Right hindlimb (tissue), 1 donor: ENCODE results near the gene DLL1.
A peak's percentile ranks its signal among the peaks of the same experiment; 100 is the strongest.

Source experiments
- DNase-seq: peaks from one replicate; pipeline ENCODE4 v3.0.0-alpha.2; 2018

Gene DLL1

DNA sequence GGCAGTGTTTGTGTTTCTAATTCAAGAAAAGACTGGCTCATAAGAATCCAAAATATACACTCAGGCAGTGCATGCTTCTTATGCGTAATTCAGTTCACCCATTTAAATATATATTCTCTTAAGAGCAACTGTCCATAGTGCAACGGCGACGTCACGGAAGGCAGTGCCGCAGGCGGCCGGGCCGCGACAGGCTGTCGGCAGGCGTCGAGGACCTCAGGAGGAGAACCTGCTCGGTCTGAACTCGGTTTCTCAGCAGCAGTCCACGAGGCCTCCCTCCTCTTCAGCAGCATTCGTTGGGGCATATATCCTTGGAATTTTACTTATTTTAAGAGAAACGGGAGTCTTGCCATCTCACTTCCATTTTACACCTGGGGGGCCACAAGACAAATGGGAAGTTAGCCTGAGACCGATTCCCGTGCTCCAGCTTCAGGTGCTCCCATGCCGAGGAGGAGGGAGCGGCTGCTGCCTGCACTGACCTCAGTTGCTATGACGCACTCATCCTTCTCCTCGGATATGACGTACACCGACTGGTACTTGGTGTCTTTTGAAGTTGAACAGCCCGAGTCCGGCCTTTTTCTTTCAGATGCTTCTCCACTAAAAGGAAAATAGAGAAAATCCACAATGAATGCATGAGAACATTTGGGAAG, 8.2 kb downstream of the DLL1 start:
- no peak for DNase-seq

GRCh38 chr6:170281331-170282292, 9.3 kb downstream of the DLL1 start:
- no peak for DNase-seq

GRCh38 chr6:170280689-170281045, 10.2 kb downstream of the DLL1 start:
- no peak for DNase-seq

DNA sequence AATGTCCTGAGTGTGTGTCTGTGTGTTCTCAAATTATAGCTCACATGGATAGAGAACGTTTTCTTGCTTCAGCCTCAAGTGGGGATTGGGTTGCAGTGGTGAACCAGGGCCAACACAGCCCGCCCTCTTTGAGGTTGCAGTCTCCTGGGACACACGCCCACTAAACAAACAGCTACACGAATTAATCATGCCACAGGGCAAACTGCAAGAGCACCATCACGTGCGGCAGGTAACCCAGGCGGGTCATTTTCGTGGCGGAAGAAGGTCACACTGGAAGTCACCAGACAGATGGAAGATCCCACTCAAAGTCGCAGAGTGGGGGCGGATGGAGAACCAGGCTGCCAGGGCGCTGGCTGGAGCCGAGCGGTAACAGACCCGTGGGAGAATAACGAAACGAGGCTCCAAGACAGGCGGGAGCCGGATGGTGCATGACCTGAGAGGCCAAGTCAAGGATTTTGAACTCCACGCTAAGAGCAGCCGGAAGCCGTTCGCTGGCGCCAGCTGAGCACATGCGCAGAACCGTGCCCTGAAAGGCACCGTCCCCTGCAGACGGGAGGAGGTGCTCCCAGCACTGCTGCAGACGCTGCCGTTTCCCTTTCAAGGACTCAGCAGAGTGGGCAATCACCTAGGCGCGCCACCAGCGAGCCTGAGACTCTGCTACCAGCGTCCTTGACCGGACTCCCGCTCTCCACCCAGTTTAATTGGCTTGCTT, 10.7 kb downstream of the DLL1 start:
- DNase-seq: peak; percentile 62

- no peak for DNase-seq
Observed at GRCh38 chr6:170279426-170279825, 11.5 kb downstream of the DLL1 start.

DNA sequence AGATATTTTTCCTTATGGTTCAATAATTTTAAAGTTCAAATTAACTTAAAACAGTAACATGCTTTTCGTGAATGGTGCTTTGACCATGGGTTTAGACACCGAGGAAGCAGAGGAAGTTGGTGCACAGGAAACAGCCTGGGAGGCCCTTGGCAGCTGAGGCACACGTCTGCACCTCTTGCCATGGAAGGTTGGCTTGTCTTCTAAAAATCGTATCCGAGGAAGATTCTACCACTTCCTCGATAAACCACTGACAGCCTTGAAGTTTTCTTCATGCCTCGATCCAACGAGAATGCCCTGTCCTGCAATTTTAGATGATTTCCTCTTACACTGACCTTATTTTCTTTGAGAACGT, 12.2 kb downstream of the DLL1 start:
- DNase-seq: no peak

DNA sequence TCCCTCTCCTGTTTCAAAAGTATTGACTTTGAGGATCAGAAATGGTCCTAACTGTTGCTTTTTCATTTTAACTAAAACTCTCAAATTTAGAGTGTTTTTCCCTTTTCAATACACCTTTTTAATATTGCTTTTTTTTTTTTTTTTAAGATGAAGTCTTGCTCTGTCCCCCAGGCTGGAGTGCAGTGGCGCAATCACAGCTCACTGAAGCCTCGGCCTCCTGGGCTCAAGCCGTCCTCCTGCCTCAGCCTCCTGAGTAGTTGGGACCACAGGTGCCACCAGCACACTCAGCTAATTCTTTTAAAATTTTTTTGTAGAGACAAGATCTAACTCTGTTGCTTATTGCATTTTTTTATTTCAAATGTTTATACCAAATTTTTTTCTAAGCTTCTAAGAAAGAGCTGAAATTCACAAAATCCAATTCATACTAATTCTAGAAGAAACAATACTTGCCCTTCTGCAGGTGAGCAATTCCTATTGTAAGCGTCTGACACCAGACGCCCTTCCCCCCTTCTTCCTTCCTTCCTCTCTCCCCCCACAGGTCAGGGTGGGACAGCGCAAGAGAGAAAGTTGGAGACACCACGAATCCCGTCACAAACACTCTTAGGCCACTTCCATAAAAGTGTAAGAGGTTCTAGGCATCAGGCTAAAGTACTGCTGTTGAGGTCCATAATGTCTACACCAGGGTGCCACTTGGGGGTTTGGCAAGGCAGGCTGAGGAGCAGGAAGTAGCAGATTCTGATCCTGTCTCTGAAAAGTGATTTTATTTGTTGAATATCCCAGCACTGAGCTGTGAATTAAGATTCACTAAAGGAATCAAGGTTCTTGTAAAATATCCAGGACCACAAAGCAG, 12.8 kb downstream of the DLL1 start:
- DNase-seq: no peak

- no peak for DNase-seq
Observed at GRCh38 chr6:170276369-170277057, 14.4 kb downstream of the DLL1 start.

DNA sequence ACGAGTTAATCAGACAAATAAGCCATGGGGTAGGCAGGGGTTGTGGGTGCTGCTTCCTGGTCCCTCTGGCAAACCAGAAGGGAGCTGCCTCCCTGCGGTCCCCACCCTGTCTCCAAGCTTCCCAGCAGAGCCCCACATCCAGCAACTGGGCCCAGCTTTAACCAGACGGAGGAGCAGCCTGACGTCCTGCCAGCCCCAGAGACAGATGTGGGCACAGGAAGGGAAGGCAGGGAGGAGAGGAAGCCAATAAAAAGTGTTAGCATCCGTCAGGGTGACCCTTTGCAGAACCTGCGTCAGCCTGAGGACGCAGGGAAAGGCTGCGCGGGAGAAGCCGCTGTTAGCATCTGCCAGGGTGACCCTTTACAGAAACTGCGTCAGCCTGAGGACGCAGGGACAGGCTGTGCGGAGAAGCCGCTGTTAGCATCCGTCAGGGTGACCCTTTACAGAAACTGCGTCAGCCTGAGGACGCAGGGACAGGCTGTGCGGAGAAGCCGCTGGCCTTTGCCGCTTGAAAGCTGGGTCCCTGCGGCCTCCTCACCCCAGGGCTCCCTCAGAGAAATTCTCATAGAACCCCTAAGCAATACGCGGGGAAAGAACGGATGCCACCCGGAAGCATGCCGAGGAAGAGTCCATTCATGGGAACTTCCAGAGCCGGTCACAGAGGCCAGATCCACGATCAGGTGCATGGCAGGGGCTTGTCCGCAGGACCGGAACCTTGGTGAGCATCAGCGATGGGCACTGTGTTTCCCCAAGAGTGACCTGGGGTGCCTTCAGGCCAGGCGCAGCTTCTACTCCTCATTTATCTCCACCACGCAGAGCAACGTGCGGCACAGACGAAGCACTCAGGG, 15.9 kb downstream of the DLL1 start:
- DNase-seq: no peak

DNA sequence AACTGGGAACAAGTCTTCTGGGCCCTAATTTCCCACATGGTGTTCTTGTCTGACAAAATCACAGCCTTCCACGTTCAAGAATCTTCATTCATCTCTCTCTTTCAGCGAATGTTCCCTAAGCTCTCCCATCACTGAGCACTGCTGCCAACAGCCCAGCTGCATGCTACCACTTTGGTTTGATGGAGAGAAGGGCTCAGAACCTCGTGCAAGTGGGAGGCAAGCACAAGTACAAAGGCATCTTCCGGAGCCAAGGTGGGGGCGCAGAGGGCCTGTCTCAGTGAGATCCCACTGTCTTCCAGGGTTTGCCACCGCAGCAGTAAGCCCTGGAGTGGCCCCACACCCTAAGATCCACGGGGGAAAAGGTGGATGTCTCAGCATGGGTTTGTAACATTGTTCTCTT, 17.2 kb downstream of the DLL1 start:
- no peak for DNase-seq

GRCh38 chr6:170273191-170273590, 17.7 kb downstream of the DLL1 start:
- DNase-seq: no peak

GRCh38 chr6:170272341-170273065, 18.4 kb downstream of the DLL1 start:
- DNase-seq: no peak

DNA sequence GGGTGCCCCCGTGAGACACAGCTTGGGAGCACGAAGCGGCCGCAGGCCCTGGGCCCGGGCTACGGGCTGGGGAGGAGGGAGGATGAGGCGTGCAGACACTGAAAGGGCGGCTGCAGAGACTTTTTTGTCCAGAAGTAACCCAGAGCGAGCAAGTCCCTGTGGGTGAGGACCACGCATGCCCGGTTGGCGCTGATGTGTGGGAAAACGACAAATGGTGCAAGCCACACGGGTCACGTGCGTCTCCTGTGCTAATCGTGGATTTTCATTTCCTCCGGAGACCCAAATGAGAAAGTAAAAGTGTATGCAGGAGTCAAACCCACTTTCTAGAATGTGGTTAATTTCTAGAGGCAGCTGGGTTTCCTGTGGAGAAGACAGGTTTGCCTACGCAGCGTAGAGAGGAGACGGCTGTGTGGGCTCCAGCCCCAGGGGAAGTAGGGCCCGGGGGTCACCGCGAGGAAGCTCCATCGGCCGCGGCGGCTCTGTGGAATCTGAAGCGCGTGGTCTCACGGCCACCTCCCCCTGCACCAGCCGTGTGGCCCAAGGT, 19.0 kb downstream of the DLL1 start:
- DNase-seq: no peak

DNA sequence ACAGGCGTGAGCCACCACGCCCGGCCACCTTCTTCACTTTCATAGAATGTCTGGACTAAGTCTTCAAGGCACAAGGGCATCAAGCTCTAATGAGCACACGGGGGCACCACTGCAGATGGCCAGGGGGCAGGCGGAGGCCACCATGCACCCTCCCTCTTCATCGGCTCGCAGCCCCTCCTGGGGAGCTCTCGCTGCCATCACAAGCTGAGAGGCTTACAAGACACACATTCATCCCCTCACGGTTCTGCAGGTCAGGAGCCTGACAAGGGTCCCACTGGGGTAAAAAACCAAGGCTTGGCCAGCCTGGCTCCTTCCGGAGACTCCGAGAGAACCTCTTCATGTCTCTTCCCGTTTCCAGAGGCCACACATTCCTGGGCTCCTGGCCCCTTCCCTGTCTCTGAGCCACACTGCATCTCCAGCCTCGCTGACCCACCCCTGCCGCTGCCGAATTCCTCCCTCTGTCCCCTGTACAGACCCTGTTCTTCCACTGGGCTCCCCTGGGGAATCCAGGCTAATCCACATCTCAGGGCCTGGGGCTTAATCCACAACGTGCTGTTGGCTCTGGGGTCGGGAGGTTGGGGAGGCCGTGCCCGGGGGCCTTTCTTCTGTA, 19.8 kb downstream of the DLL1 start:
- DNase-seq: no peak

DNA sequence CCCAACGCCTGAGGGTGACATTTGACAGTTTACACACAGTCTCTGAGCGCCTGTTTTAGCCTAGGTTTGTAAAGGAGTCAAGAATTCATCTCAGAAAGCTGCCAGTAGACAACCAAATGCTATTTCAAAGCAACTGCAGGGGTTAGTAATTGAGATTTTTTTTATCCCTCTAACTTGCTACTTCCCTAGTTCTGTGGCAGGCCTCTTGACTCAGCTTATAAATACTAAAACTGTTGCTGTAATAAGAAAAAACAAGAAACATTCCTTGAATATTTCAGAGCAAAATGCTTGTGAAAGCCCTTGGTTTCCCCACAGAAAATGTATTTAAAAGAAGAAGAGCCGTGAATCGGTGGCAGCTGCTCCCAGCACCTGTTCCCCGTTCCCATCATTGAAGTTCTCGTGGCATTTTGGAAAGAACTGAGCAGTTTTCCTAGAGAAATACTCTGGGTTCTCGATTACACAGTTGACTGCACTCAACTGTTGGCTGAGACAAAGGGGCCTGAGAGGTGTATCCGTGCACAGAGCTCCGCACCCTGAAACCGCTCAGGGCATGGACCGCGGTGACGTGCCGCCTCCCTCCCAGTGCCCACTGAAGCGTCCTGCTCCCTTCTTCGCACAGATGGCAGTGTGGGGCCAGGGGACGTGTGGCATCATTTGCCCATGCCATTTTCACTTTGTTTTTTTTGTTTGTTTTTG, 20.9 kb downstream of the DLL1 start:
- no peak for DNase-seq

DNA sequence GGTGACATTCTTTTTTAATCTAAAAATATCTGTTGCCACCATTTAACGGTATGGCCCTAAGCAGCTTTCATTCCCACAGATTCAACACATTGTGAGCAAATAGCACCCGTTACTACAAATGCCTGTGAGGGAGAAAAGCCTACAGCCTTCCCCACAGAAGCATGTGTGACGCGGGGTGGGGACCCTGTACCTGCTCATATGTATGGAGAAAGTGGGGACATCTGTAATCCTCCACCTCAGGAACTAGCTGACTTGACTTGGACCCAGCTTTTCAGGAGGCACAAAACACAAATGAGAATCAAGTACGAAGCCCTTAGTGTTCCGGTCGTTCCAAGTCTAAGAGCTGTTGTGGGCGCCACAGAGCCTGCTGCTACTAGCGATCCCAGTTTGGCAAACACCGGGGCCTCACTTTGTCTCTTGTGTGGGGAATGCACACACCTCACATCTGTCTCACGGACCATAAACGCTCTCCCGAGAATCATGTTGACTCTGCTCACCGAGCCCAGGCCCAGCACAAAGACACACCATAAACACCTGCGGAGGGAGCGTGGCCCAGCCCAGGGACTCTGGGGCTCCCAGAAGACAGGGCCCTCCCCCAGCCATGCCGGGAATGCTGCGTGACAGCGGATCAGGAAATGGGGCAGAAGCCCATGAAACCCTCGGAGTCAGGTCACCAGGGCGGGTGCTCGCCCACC, 21.6 kb downstream of the DLL1 start:
- no peak for DNase-seq

GRCh38 chr6:170268216-170269129, 22.4 kb downstream of the DLL1 start:
- DNase-seq: no peak
